HEK293 (cell line): ENCODE results near the gene TRIM47.

ENCODE experiments used
- BCL11B ChIP-seq: fragments of 450-650 bp; formaldehyde crosslinking; IDR thresholded peaks from 2 replicates; pipeline ENCODE4 v1.5.1; 2016; ENCODE audit warnings: low read depth, missing biosample characterization, missing genetic modification characterization
- IKZF3 ChIP-seq: fragments of 450-650 bp; IDR thresholded peaks from 2 replicates; pipeline ENCODE4 v1.5.0; 2018; ENCODE audit warnings: missing biosample characterization, mild to moderate bottlenecking, missing genetic modification characterization, moderate library complexity
- KLF9 ChIP-seq: fragments of 450-650 bp; formaldehyde crosslinking; IDR thresholded peaks from 2 replicates; pipeline ENCODE4 v1.5.1; 2016; ENCODE audit warnings: missing biosample characterization, missing genetic modification characterization, low read depth
- OSR2 ChIP-seq: fragments of 450-650 bp; formaldehyde crosslinking; IDR thresholded peaks from 2 replicates; pipeline ENCODE4 v1.5.1; 2016; ENCODE audit warnings: missing biosample characterization, missing genetic modification characterization
- SP7 ChIP-seq: fragments of 450-650 bp; formaldehyde crosslinking; IDR thresholded peaks from 2 replicates; pipeline ENCODE4 v1.5.1; 2016; ENCODE audit warnings: missing biosample characterization, missing genetic modification characterization
- WT1 ChIP-seq: fragments of 450-650 bp; formaldehyde crosslinking; IDR thresholded peaks from 2 replicates; pipeline ENCODE4 v1.5.1; 2016; ENCODE audit warnings: missing biosample characterization, missing genetic modification characterization
- YY2 ChIP-seq: fragments of 450-650 bp; formaldehyde crosslinking; IDR thresholded peaks from 2 replicates; pipeline ENCODE4 v1.5.1; 2016; ENCODE audit warnings: missing biosample characterization, missing genetic modification characterization
- ZBTB17 ChIP-seq: fragments of 450-650 bp; formaldehyde crosslinking; IDR thresholded peaks from 2 replicates; pipeline ENCODE4 v1.5.1; 2016; ENCODE audit warnings: missing biosample characterization, missing genetic modification characterization
- ZEB2 ChIP-seq: fragments of 450-650 bp; formaldehyde crosslinking; IDR thresholded peaks from 2 replicates; pipeline ENCODE4 v1.5.1; 2016; ENCODE audit warnings: missing biosample characterization, missing genetic modification characterization
- ZNF335 ChIP-seq: fragments of 450-650 bp; formaldehyde crosslinking; conservative IDR thresholded peaks from 2 replicates; pipeline ENCODE4 v1.5.1; 2016; ENCODE audit warnings: missing biosample characterization, missing genetic modification characterization
- ZNF341 ChIP-seq: fragments of 450-650 bp; formaldehyde crosslinking; IDR thresholded peaks from 2 replicates; pipeline ENCODE4; 2016; ENCODE audit warnings: low read depth, missing biosample characterization, missing genetic modification characterization
- ZNF362 ChIP-seq: fragments of 450-650 bp; formaldehyde crosslinking; IDR thresholded peaks from 2 replicates; pipeline ENCODE4 v1.5.1; 2016; ENCODE audit warnings: missing biosample characterization, missing genetic modification characterization
- ZNF501 ChIP-seq: fragments of 450-650 bp; formaldehyde crosslinking; IDR thresholded peaks from 2 replicates; pipeline ENCODE4 v1.5.1; 2016; ENCODE audit warnings: missing biosample characterization, missing genetic modification characterization
- ZNF514 ChIP-seq: fragments of 450-650 bp; formaldehyde crosslinking; IDR thresholded peaks from 2 replicates; pipeline ENCODE4 v1.5.1; 2016; ENCODE audit warnings: missing biosample characterization, missing genetic modification characterization
- ZNF580 ChIP-seq: fragments of 450-650 bp; formaldehyde crosslinking; IDR thresholded peaks from 2 replicates; pipeline ENCODE4 v1.5.1; 2016; ENCODE audit warnings: missing biosample characterization, missing genetic modification characterization
- ZNF76 ChIP-seq: fragments of 450-650 bp; formaldehyde crosslinking; IDR thresholded peaks from 2 replicates; pipeline ENCODE4; 2016; ENCODE audit warnings: low read depth, missing biosample characterization, missing genetic modification characterization, borderline replicate concordance
- TF ChIP-seq, protein P1 (sequence below): fragments of 450-650 bp; IDR thresholded peaks from 2 replicates; pipeline ENCODE4 v1.5.1; 2018; ENCODE audit warnings: missing biosample characterization, missing genetic modification characterization
- TF ChIP-seq, protein P2 (sequence below): fragments of 450-650 bp; formaldehyde crosslinking; IDR thresholded peaks from 2 replicates; pipeline ENCODE4 v1.5.1; 2016; ENCODE audit warnings: missing biosample characterization, missing genetic modification characterization
- TF ChIP-seq, protein P3 (sequence below): fragments of 450-650 bp; formaldehyde crosslinking; IDR thresholded peaks from 2 replicates; pipeline ENCODE4 v1.5.1; 2017; ENCODE audit warnings: missing biosample characterization, missing genetic modification characterization
- TF ChIP-seq, protein P4 (sequence below): fragments of 450-650 bp; formaldehyde crosslinking; IDR thresholded peaks from 2 replicates; pipeline ENCODE4 v1.5.1; 2016; ENCODE audit warnings: missing biosample characterization, missing genetic modification characterization

The TRIM47 gene

DNA sequence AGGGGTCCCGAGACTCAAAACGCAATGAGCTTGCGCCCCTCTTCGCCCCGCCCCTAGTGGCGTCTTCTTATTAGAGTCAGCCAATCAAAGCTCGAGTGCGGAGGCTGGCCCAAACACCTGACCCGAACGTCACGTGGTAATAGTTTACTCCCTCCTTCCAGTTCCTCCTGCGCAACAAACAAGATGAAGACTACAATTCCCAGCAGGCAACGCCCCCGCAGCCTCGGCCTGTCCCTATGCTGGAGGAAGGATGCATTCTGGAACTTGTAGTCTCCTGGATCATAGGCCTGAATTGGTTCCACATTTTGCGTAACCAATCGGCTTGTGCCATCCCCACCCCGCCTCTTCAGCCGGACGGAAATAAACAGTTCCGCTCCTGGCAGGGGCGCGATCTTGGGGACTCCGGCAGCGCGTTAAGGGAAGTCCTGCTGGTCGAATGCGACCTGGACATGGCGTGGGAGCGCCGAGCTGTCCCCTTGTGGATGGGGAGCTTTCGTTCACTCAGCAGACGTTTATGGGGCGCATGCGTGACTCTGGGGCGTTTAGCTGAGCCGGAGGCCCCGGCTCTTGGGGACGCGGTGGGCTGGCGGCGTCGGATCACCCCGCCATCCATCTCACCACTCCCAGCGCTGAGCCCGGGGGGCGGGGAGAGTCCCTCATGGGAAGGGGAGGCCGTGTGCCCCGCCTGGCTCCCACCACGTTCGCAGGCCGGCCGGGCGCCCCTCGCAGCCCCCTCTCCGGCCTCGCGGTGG lies 22.9 kb downstream of the TRIM47 start, which contains the start of gene WBP2 (continued):
- TF ChIP-seq ZNF501 (tag by site-specific recombination) (peak; percentile 83), ZNF341 (tag by site-specific recombination) (peak; percentile 20; the same call in 1 of the 2 replicates), OSR2 (tag by site-specific recombination) (no peak), SP7 (peak; percentile 76; the same call in 1 of the 2 replicates), ZNF362 (tag by site-specific recombination) (no peak), ZBTB17 (tag by site-specific recombination) (peak; percentile 100), BCL11B (tag by site-specific recombination) (peak; percentile 42; the same call in 1 of the 2 replicates), ZNF76 (tag by site-specific recombination) (peak; percentile 99), ZNF514 (no peak), ZEB2 (tag by site-specific recombination) (peak; percentile 71), KLF9 (tag by site-specific recombination) (peak; percentile 49), IKZF3 (tag by site-specific recombination) (no peak; the same call in 1 of the 2 replicates), ZNF335 (tag by site-specific recombination) (peak; percentile 75), WT1 (tag by site-specific recombination) (peak; percentile 81), YY2 (tag by site-specific recombination) (peak; percentile 64), ZNF580 (tag by site-specific recombination) (no peak)
- TF ChIP-seq, protein P1, sequence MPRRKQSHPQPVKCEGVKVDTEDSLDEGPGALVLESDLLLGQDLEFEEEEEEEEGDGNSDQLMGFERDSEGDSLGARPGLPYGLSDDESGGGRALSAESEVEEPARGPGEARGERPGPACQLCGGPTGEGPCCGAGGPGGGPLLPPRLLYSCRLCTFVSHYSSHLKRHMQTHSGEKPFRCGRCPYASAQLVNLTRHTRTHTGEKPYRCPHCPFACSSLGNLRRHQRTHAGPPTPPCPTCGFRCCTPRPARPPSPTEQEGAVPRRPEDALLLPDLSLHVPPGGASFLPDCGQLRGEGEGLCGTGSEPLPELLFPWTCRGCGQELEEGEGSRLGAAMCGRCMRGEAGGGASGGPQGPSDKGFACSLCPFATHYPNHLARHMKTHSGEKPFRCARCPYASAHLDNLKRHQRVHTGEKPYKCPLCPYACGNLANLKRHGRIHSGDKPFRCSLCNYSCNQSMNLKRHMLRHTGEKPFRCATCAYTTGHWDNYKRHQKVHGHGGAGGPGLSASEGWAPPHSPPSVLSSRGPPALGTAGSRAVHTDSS: no peak
- TF ChIP-seq, protein P2, sequence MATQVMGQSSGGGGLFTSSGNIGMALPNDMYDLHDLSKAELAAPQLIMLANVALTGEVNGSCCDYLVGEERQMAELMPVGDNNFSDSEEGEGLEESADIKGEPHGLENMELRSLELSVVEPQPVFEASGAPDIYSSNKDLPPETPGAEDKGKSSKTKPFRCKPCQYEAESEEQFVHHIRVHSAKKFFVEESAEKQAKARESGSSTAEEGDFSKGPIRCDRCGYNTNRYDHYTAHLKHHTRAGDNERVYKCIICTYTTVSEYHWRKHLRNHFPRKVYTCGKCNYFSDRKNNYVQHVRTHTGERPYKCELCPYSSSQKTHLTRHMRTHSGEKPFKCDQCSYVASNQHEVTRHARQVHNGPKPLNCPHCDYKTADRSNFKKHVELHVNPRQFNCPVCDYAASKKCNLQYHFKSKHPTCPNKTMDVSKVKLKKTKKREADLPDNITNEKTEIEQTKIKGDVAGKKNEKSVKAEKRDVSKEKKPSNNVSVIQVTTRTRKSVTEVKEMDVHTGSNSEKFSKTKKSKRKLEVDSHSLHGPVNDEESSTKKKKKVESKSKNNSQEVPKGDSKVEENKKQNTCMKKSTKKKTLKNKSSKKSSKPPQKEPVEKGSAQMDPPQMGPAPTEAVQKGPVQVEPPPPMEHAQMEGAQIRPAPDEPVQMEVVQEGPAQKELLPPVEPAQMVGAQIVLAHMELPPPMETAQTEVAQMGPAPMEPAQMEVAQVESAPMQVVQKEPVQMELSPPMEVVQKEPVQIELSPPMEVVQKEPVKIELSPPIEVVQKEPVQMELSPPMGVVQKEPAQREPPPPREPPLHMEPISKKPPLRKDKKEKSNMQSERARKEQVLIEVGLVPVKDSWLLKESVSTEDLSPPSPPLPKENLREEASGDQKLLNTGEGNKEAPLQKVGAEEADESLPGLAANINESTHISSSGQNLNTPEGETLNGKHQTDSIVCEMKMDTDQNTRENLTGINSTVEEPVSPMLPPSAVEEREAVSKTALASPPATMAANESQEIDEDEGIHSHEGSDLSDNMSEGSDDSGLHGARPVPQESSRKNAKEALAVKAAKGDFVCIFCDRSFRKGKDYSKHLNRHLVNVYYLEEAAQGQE (tag by site-specific recombination): 0 out of 2 replicates have a peak, but pooled peaks have one; percentile 16
- TF ChIP-seq, protein P3, sequence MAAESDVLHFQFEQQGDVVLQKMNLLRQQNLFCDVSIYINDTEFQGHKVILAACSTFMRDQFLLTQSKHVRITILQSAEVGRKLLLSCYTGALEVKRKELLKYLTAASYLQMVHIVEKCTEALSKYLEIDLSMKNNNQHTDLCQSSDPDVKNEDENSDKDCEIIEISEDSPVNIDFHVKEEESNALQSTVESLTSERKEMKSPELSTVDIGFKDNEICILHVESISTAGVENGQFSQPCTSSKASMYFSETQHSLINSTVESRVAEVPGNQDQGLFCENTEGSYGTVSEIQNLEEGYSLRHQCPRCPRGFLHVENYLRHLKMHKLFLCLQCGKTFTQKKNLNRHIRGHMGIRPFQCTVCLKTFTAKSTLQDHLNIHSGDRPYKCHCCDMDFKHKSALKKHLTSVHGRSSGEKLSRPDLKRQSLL (tag by site-specific recombination): no peak
- TF ChIP-seq, protein P4, sequence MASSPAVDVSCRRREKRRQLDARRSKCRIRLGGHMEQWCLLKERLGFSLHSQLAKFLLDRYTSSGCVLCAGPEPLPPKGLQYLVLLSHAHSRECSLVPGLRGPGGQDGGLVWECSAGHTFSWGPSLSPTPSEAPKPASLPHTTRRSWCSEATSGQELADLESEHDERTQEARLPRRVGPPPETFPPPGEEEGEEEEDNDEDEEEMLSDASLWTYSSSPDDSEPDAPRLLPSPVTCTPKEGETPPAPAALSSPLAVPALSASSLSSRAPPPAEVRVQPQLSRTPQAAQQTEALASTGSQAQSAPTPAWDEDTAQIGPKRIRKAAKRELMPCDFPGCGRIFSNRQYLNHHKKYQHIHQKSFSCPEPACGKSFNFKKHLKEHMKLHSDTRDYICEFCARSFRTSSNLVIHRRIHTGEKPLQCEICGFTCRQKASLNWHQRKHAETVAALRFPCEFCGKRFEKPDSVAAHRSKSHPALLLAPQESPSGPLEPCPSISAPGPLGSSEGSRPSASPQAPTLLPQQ: peak; percentile 71; the same call in 1 of the 2 replicates
